ENCODE data around the gene TADA3.

DNA sequence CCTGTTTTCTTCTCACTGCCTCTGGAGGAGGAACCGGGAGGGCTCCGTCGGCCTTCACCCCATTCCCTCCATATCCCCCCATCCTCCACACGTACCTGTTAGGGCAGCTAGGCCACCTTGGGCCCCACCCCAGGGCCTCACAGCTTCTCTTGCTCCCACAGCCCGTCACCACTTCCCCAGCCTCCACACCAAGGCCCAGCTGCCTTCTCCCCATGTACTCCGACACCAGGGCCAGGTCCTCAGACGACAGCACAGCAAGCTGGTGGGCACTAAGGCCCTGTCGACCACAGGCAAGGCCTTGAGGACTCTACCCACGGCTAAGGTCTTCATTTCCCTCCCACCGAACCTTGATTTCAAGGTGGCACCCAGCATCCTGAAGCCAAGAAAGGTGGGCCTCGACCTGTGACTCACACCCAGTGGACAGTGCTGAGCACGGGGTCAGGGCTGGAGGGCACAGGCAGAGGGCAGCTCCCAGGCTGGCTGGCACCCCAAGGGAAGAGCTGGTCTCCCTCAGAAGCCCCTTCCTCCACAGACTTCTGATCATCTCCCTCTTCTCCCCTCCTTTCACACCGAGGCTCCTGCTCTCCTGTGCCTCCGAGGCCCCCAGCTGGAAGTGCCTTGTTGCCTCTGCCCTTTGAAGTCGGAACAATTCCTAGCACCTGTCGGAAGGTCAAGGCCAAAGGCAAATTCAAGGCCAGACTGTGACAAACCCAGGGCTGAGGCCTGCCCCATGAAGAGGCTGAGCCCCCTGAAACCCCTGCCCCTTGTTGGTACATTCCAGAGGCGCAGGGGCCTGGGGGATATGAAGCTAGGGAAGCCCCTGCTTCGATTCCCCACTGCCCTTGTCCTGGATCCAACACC is 42.5 kb upstream of the TADA3 start:
- TF ChIP-seq, protein P1, sequence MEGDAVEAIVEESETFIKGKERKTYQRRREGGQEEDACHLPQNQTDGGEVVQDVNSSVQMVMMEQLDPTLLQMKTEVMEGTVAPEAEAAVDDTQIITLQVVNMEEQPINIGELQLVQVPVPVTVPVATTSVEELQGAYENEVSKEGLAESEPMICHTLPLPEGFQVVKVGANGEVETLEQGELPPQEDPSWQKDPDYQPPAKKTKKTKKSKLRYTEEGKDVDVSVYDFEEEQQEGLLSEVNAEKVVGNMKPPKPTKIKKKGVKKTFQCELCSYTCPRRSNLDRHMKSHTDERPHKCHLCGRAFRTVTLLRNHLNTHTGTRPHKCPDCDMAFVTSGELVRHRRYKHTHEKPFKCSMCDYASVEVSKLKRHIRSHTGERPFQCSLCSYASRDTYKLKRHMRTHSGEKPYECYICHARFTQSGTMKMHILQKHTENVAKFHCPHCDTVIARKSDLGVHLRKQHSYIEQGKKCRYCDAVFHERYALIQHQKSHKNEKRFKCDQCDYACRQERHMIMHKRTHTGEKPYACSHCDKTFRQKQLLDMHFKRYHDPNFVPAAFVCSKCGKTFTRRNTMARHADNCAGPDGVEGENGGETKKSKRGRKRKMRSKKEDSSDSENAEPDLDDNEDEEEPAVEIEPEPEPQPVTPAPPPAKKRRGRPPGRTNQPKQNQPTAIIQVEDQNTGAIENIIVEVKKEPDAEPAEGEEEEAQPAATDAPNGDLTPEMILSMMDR (IDR thresholded peaks at IDR 0.05; ENCODE audit: low read length) = no peak
- TF ChIP-seq EZH2 (optimal IDR thresholded peaks at IDR 0.05; ENCODE audit: low read depth, low read length) (no peak), EZH2phosphoT487 (IDR thresholded peaks at IDR 0.05; ENCODE audit: low read length) (no peak)

Measured in MM.1S (cell line).